HG03095 (cell line): ENCODE data around the gene ARAP1.

Experiments
- ATAC-seq: cut with Tn5 transposase; IDR thresholded peaks from one replicate; pipeline ENCODE4 v1.9.1; 2021; ENCODE audit warnings: moderate library complexity; ENCODE audit not compliant: unreplicated experiment

ARAP1 gene

DNA sequence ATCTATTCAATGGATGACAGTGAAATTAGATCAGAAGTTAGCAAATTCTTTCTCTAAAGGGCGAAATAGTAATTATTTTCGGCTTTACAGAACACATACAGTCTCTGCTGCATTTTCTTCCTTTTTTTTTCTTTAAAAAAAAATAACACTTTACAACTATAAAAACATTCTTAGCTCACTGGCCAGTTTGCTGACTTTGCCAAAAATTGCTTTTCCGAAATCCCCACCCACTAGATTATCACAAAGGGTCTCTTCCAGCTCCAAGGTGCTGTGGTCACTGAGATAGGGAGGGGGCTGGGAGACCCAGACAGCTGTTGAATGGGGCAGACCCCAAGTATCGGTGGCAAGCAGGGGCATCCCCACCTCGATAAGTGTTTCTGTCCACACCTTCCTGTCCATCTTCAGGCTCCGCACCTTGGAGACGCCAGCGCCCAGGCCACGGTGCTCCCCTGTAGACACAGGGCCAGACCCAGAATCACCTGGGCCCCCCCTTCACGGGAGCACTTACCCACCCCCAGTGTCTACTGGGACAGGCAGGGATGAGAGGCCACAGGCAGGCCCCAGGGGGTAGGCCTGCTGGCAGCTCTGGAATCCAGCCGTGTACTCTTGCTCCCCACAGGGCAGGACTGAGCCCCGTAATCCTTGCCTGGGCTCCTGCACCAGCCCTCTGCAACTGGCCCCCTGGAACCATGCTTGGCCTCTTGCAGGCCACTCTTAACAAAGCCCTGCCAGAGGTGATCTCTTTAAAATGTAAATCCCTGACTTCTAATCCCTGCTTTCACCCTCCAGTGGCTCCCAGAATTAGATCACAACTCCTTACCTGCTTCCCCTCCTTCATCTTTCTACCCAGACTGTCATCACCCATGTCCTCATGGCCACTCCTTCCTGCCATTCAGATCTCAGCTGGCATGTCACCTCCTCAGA is 46.5 kb downstream of the ARAP1 start:
- ATAC-seq, result no peak

DNA sequence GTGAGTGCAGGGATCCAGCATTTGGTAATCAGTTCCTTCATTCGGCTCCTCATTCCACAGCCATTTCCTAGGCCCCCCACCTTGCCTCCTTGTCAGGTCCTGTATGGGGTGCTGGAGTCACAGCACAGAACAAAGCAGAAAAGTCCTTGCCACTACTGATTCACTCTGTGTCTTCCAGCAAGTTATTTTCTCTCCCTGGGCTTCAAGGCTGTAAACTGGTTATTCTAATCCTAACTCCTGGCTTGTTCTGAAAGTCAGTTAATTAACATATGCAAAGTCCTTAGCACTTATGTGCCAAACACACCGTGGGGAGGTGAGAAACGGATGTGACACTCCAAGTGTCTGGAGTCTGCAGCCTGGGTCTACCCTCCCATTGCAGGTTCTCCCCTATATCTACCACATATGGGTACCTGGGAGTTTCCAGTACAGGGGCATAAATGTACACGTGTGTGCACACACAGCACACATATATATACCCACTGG is 47.4 kb downstream of the ARAP1 start:
- no peak for ATAC-seq

- ATAC-seq, result no peak
These were observed 48.0 kb downstream of the ARAP1 start for GRCh38 chr11:72704028-72704782.

DNA sequence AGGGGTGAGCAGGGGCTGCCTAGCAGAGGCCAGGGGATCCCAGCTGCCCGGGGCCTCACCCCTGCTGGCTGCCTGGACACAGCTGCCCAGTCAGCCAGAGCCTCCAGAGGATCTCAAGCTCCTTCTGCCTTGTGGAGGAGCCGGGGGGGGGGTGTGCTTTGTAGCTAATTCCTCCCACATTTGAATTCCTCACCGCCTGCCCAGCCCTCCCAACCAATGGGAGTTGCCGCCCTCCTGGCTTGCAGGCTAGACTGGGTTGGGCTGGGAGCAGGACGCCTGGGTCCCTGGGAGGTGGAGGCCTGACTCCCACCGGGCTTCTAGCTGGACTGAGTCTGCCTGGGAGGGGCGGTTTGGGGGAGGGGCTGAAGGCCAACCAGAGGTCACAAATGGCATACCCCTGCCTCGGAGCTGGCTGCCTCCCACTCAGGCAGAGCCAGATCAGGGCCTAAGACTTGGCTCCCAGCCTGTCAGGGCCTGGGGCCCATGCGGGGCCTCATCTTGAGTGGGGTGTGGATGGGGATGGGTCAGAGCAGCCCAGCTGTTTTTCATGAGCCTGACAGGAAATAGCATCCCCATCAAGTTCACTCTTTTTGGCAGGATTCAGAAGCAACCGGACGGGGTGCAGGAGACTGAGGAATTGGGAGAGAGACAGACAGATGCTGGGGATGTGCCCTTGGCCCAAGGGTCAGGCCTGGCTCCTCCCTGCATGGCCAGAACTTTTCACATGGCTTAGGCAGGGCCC is 48.8 kb downstream of the ARAP1 start:
- ATAC-seq, result no peak

GRCh38 chr11:72702577-72703241 is 49.5 kb downstream of the ARAP1 start:
- ATAC-seq, result no peak

GRCh38 chr11:72702096-72702495 is 50.1 kb downstream of the ARAP1 start:
- ATAC-seq, result no peak

DNA sequence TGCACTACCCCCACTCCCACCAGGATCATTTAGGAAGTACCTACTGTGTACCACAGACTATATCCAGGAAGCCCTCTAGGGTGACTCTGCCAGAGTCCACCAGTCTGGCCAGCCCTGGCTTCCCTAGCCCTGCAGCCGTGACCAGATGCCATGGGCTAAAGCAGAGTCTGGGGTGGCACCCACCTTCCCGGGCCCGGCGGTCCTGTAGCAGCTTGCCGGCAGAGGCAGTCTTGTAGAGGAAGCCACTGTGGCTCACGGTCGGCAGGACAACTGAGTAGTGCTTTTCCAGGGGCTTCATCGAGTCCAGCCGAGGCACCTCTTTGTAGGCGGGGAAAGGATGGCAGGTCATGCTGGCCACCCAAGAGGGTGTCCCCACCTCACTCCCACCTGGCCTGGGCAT is 50.7 kb downstream of the ARAP1 start:
- no peak for ATAC-seq

DNA sequence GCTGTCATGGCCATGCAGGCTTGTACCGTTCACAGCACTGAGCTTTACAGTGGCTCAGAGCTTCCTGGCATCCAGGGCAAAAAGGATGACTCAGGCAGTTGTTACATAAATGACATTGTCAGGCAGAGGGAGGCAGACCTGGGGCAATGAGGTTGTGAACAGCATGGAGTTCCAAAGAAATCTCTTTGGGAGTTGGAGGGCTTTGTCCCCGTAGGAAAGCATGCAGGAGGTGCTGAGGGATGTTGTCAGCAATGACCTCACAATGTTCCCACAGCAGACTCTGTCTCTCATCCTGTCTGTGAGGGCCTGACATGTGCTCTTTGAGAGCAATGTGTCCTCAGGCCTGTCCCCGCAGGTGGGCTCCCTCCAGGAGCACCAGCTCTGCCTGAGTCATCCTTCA is 52.1 kb downstream of the ARAP1 start:
- ATAC-seq, result no peak

- no peak for ATAC-seq
These were observed 54.4 kb downstream of the ARAP1 start for GRCh38 chr11:72697814-72698213.

GRCh38 chr11:72696866-72697700 is 55.1 kb downstream of the ARAP1 start:
- no peak for ATAC-seq

GRCh38 chr11:72695354-72695753 is 56.9 kb downstream of the ARAP1 start:
- ATAC-seq, result no peak

GRCh38 chr11:72693271-72693968 is 58.8 kb downstream of the ARAP1 start:
- no peak for ATAC-seq

- no peak for ATAC-seq
These were observed 59.5 kb downstream of the ARAP1 start for GRCh38 chr11:72692498-72693237.

GRCh38 chr11:72690166-72690565 is 62.0 kb downstream of the ARAP1 start:
- ATAC-seq, result no peak

GRCh38 chr11:72688929-72689328 is 63.3 kb downstream of the ARAP1 start:
- ATAC-seq, result no peak

- no peak for ATAC-seq
These were observed 63.7 kb downstream of the ARAP1 start for GRCh38 chr11:72688486-72688885.

DNA sequence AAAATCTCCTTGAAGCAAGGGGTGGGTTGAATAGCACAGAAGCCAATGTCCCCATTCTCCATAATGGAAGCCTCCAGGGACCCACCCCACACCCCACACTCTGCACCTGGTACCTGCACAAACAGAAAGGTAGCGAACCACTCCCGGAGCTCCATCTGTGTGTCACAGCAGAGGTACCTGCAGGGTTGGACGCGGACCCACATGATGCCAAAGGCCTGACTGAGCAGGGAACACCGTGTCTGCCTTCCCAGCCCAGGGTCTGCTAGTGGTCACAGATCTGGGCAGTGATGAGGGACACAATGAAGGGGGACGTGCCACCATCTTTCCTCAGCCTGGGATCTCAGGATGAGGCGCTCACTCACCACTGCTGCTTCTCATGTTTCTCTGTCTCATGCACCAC is 64.9 kb downstream of the ARAP1 start:
- no peak for ATAC-seq

DNA sequence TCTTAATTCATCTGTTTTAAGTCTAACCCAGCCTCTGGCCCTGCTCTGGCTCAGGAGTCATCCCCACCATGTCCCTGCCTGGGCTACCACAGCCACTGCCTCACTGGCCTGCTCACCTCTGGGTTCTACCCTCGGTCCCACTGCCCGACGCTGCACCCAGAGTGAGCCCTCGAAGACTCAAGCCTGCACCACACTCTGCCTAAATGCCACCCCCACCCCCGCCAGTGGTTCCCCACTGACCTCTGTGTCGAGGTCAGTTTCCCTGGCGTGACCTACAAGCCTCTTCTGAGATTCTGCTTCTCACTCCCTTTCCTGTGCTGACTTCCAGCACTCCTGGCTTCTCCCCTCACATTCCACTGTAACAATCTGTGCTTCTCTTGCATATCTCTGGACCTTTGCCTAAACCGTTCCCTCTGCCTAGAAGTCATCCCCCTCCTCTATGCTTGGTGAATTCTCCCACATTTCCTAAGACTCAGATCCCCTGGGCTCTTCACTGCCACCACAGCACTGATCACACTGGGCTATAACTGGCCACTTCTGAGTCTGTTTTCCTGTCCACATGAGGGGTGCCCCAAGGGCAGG is 65.5 kb downstream of the ARAP1 start:
- ATAC-seq, result no peak
